Endothelial cell of umbilical vein (primary cell): Measurements from ENCODE around the gene GNAZ. TPM values are rescaled to one million over a fixed set of nuclear protein-coding genes. Genes with fewer than 3 reads are reported as not detected.

Source experiments
- BruUV-seq: library from RNA; stranded (reverse); fragments of 400-500 nt; replicated peaks from 2 replicates; lab custom pipeline; 2021; lab: Mats Ljungman, UMichigan
- CTCF ChIA-PET: fragments of 300-600, 350-600 bp; sonication (Branson Sonifier 250); formaldehyde crosslinking; loops from one replicate; lab custom pipeline; 2021; ENCODE audit warnings: antibody characterized with exemption, inconsistent platforms; lab: Charles Lee
- POLR2A ChIA-PET: fragments of 300-600, 350-600 bp; sonication (Branson Sonifier 250); formaldehyde crosslinking; loops from one replicate; lab custom pipeline; 2021; ENCODE audit warnings: antibody characterized with exemption, inconsistent platforms; lab: Charles Lee
- DNase-seq: peaks from one replicate; pipeline ENCODE4 v3.0.0-alpha.2; 2011; ENCODE audit warnings: low read depth, low spot score
- FAIRE-seq: peaks from 2 replicates; lab custom pipeline; 2011; peaks lifted over from hg19 to GRCh38; lab: Jason Lieb, UNC
- H2AFZ ChIP-seq: 2 replicates; pipeline ENCODE4 v1.6.0; 2012; ENCODE audit warnings: low read depth, low read length, control low read depth, inconsistent platforms
- H3K27ac ChIP-seq: 2 replicates; pipeline ENCODE4 v1.5.1; 2011; ENCODE audit warnings: low read depth, mild to moderate bottlenecking, control low read depth, low read length, moderate library complexity; ENCODE audit not compliant: insufficient read depth
- H3K27me3 ChIP-seq, 2 experiments: 2 replicates each; pipeline versions ENCODE4 v1.6.0 to v1.6.1; 2011; ENCODE audit warnings: low read length in 2 of 2, mixed read lengths in 1 of 2; ENCODE audit not compliant: control insufficient read depth in 2 of 2, insufficient read depth in 2 of 2
- H3K36me3 ChIP-seq, 2 experiments: 2 replicates in 1 of 2; 3 replicates in 1 of 2; pipeline ENCODE4 v1.5.1; 2011; ENCODE audit warnings: low read length in 2 of 2, mild to moderate bottlenecking in 1 of 2, moderate library complexity in 1 of 2; ENCODE audit not compliant: control insufficient read depth in 2 of 2, insufficient read depth in 2 of 2; ENCODE audit errors: extremely low read depth in 1 of 2
- H3K4me1 ChIP-seq: 3 replicates; pipeline ENCODE4 v1.5.1; 2011; ENCODE audit warnings: mild to moderate bottlenecking, low read length; ENCODE audit not compliant: control insufficient read depth, insufficient read depth; ENCODE audit errors: extremely low read depth
- H3K4me2 ChIP-seq: 2 replicates; pipeline ENCODE4 v1.6.1; 2011; ENCODE audit warnings: low read length, control low read depth, mixed read lengths; ENCODE audit not compliant: insufficient read depth
- H3K4me3 ChIP-seq, 3 experiments: fragments of 200-600 bp in 1 of 3; sonication (generic), shearing (Covaris generic) in 1 of 3; replicated peaks in 1 of 3; 2 replicates each; pipeline ENCODE4 v1.5.1; 2011 to 2016; ENCODE audit warnings: control low read depth in 3 of 3, low read length in 3 of 3, mild to moderate bottlenecking in 2 of 3, inconsistent platforms in 1 of 3, low read depth in 1 of 3, moderate library complexity in 1 of 3; ENCODE audit not compliant: insufficient read depth in 1 of 3
- H3K79me2 ChIP-seq: 2 replicates; pipeline ENCODE4 v1.6.0; 2012; ENCODE audit warnings: low read length, inconsistent platforms; ENCODE audit not compliant: control insufficient read depth, insufficient read depth
- H3K9ac ChIP-seq: replicated peaks from 2 replicates; pipeline ENCODE3; 2011; ENCODE audit warnings: low read length, control low read depth; ENCODE audit not compliant: insufficient read depth; ENCODE audit errors: extremely low read depth
- H3K9me1 ChIP-seq: replicated peaks from 3 replicates; pipeline ENCODE4 v1.6.0; 2011; ENCODE audit warnings: mild to moderate bottlenecking, low read length; ENCODE audit not compliant: control insufficient read depth, insufficient read depth; ENCODE audit errors: extremely low read depth
- H3K9me3 ChIP-seq: replicated peaks from 2 replicates; pipeline ENCODE4 v1.5.1; 2012; ENCODE audit warnings: low read length, inconsistent platforms; ENCODE audit not compliant: control insufficient read depth, insufficient read depth
- H4K20me1 ChIP-seq: replicated peaks from 2 replicates; pipeline ENCODE3; 2011; ENCODE audit warnings: mild to moderate bottlenecking, low read length; ENCODE audit not compliant: control insufficient read depth, insufficient read depth; ENCODE audit errors: extremely low read depth
- CTCF ChIP-seq, 2 donors: IDR thresholded peaks; 1 replicate in 1 of 2; 2 replicates in 1 of 2; pipeline ENCODE4 v1.5.1; 2011; ENCODE audit warnings: low read length in 2 of 2, mild to moderate bottlenecking in 2 of 2, moderate library complexity in 2 of 2, control low read depth in 1 of 2, inconsistent platforms in 1 of 2, low read depth in 1 of 2; ENCODE audit not compliant: insufficient read depth in 1 of 2; ENCODE audit errors: extremely low read depth in 1 of 2
- EZH2 ChIP-seq: IDR thresholded peaks from 2 replicates; pipeline ENCODE4 v1.6.1; 2012; ENCODE audit warnings: borderline replicate concordance, low read depth, mild to moderate bottlenecking, moderate library complexity, low read length, inconsistent platforms; ENCODE audit not compliant: severe bottlenecking
- GATA2 ChIP-seq: IDR thresholded peaks from 2 replicates; pipeline ENCODE4 v1.7.0; 2011; ENCODE audit warnings: low read depth, mild to moderate bottlenecking, moderate library complexity, mixed read lengths, low read length; ENCODE audit not compliant: insufficient read length, insufficient read depth
- JUN ChIP-seq: IDR thresholded peaks from 2 replicates; pipeline ENCODE4 v1.6.1; 2011; ENCODE audit warnings: borderline replicate concordance, low read depth; ENCODE audit not compliant: insufficient read length, insufficient read depth
- MYC ChIP-seq: IDR thresholded peaks from one replicate; pipeline ENCODE4 v1.6.1; 2011; ENCODE audit warnings: mild to moderate bottlenecking, low read depth, low read length
- dilution Hi-C: fragments of 300-500 bp; cut with MboI; formaldehyde crosslinking; loops from one replicate; pipeline ENCODE4 v1.15.0; 2019; ENCODE audit warnings: low sequenced_read_pairs; ENCODE audit not compliant: extremely low pct_ligation_motif_present
- intact Hi-C: fragments of 100-400 bp; cut with micrococcal nuclease; formaldehyde crosslinking; loops from one replicate; pipeline ENCODE4 v1.10.0; 2022
- polyA plus RNA-seq, 4 experiments: library from polyadenylated mRNA; depleted of rRNA in 3 of 4; stranded (reverse) in 3 of 4; unstranded in 1 of 4; fragments of >200 nt; gene quantifications; 2 replicates each; pipeline versions ENCODE4 v1.2.1 to v1.2.3, GENCODE V29; 2011 to 2012; ENCODE audit warnings: missing spikeins in 1 of 4
- total RNA-seq: library from RNA; stranded (reverse); gene quantifications from 2 replicates; pipeline ENCODE4 v1.2.3, GENCODE V29; 2021

GNAZ gene
- total and polyA plus RNA-seq, 2 donors (not counting 3 experiments of a cell fraction or from before 2014, with no cell fraction given) = 0.44 to 0.86 TPM

GRCh38 chr22:23147617-23148387, 77.5 kb downstream of the GNAZ start:
- Histone ChIP-seq H3K4me3 (no peak overlapping the region), H3K9me3 (no peaks in the 10 kb centered on the region), H3K9ac (no peak overlapping the region), H3K27me3 (no peaks in the 10 kb centered on the region), H3K9me1 (no peaks in the 10 kb centered on the region), H3K4me2 (no peak overlapping the region), H3K79me2 (no peaks in the 10 kb centered on the region), H3K36me3 (no peaks in the 10 kb centered on the region), H2AFZ (no peak overlapping the region), H3K4me1 (peaks cover 9% of the 10 kb centered on the region), H3K27ac (no peak overlapping the region), H4K20me1 (no peaks in the 10 kb centered on the region)
- ChIA-PET POLR2A (no interaction called here), CTCF (interaction anchor here (1.4 to 2.1 kb wide), 2 partner anchors 10 to 134 kb away, joined by 4 to 7 read pairs; no protein-coding TSS in a partner anchor)
- intact Hi-C loops (loop anchor here (10.0 kb wide), 1 partner anchor 237 kb away; no protein-coding TSS in a partner anchor), dilution Hi-C loops (no loop called here)
- DNase-seq = peak; percentile 40
- TF ChIP-seq EZH2 (no peak), CTCF (IDR thresholded peaks at IDR 0.05; ENCODE audit: extremely low read depth in 1 of 2, insufficient read depth in 1 of 2, low read depth in 1 of 2, low read length in 2 of 2) (no peak), MYC (no peak), GATA2 (no peak), JUN (no peak)
- no TSS peak for BruUV-seq
- no peak for FAIRE-seq
